ENCODE measurements around the gene HTT-AS. TPM values are rescaled to one million over a fixed set of nuclear protein-coding genes. Genes with fewer than 3 reads are reported as not detected.

The HTT-AS gene
- total and polyA plus RNA-seq, 10 donors: not detected

DNA sequence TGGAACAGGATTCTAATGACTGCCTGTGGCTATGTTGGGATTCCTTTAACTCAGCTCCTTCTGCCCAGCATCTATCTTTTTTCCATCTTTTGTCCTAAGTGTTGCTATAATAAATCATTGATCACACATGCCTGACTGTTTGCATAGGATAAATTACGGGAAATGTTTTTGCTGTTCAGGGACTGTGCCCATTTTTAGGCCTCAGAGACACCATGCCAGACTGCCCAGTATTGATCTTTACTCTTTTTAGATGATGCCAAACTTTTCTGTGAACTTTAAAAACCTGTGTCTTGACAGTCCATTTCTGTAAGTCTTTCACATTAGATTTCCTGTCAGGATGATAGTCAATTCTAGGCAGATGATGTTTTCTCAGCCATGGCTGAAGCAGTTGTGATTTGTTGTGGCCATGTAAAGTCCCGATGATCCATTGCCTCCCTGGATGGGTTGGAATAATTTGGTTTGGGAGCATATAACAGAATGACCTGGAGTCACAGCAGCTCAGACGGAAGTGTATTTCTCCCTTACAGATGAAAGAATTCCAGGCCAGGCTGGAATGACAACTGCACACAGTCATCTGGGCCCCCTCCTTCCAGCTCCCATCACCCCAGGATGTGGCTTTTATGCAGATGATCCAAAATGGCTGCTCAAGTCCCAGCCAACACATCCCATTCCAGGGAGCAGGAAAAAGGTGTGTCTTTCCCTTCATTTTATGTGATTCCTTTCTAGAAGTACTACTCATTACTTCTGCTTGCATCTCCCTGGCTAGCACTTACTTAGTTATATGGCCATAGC is 3.4 kb downstream of the HTT-AS start:
- no peaks in the 10 kb centered on the region for H3K27me3 ChIP-seq (replicated peaks in 1 of 7)
- intact Hi-C loops (cut with DNase I; ENCODE audit: low total_unique reads): no loop called here
- DNase-seq: peak; percentile 39
- peaks cover 7 to 20% (median 17%) of the 10 kb centered on the region in 6 donors for H3K4me1 ChIP-seq
- no peak overlapping the region for H3K27ac ChIP-seq
- no peaks in the 10 kb centered on the region for H3K9me3 ChIP-seq
- TF ChIP-seq CTCF (IDR thresholded peaks at IDR 0.05 in 8 of 11, conservative IDR thresholded peaks at IDR 0.05 in 3 of 11) (no peak), POLR2A (IDR thresholded peaks at IDR 0.05) (no peak), POLR2AphosphoS5 (IDR thresholded peaks at IDR 0.05) (no peak)
- H3K4me3 ChIP-seq: no peak overlapping the region
- no peaks in the 10 kb centered on the region for H3K36me3 ChIP-seq
- 82 to 95% (median 93%) methylated on average over 3 of the region's 3 CpGs for WGBS, 5 donors

DNA sequence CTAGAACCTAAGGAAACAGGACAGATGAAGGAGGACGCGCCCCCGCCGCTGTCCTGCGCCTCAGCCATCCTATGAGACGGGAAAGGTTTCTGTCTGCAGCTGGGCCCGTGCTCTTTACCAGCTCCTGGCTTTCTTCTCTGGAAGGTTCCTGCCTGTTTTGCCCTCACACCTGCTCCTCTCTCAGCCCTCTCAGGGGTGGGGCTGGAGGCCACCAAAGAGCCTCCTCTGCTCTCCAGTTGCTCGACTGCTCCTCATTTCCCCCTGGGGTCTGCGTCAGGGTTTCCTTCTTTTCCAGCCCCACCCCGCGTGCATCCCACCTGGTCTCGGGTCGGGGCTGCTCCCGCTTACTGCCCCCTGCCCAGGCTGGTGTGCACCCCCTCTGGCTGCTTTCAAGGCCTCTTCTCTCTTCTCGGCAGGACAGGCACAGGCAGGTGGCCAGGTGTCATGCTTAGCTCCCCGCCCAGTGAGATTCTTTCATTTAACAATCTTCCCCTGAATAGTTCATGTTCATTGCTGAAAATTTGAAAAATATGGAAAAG is 4.6 kb downstream of the HTT-AS start:
- peak; percentile 64 for DNase-seq
- H3K36me3 ChIP-seq: no peaks in the 10 kb centered on the region
- no peak overlapping the region for H3K27ac ChIP-seq
- H3K4me1 ChIP-seq: peaks cover 5 to 10% (median 8%) of the 10 kb centered on the region in 6 donors
- no peaks in the 10 kb centered on the region for H3K27me3 ChIP-seq (replicated peaks in 1 of 7)
- no peak overlapping the region for H3K4me3 ChIP-seq
- WGBS, 5 donors: 84 to 92% (median 91%) methylated on average over 16 of the region's 16 CpGs
- H3K9me3 ChIP-seq: no peaks in the 10 kb centered on the region
- TF ChIP-seq POLR2A (IDR thresholded peaks at IDR 0.05) (no peak), CTCF (IDR thresholded peaks at IDR 0.05 in 8 of 11, conservative IDR thresholded peaks at IDR 0.05 in 3 of 11) (no peak), POLR2AphosphoS5 (IDR thresholded peaks at IDR 0.05) (no peak)
- intact Hi-C loops (cut with DNase I; ENCODE audit: low total_unique reads): no loop called here

DNA sequence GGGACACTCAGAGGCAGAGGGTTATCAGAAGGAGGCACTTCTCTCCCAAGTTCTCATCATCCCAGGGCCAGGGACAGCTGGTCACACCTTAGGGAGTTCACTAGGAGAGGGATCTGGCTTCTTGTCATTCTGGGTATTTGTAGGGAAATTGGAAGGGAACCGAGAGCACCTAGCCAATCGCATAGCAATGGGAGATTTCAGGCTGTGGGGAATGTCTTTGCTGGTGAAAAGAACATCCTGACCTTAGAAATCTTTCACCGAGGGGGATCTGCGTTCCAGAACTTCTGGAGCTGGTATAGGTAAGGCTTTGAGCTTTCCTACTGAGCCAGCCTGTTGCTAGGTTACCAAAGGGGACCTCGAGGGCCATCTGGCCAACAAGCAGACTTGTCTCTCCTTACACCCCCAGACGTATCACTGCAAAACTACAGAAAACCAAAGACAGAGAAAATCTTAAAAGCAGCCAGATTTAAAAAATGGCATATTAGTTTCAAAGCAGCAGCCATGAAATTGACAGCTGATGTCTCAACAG is 6.8 kb downstream of the HTT-AS start:
- H3K36me3 ChIP-seq: peaks cover 0 to 8% (median 0%) of the 10 kb centered on the region in 6 donors
- intact Hi-C loops (cut with DNase I; ENCODE audit: low total_unique reads): no loop called here
- TF ChIP-seq POLR2AphosphoS5 (IDR thresholded peaks at IDR 0.05) (no peak), CTCF (IDR thresholded peaks at IDR 0.05 in 8 of 11, conservative IDR thresholded peaks at IDR 0.05 in 3 of 11) (no peak), POLR2A (IDR thresholded peaks at IDR 0.05) (no peak)
- no peak for DNase-seq
- H3K27ac ChIP-seq: no peak overlapping the region
- no peaks in the 10 kb centered on the region for H3K27me3 ChIP-seq (replicated peaks in 1 of 7)
- no peaks in the 10 kb centered on the region for H3K9me3 ChIP-seq
- 83 to 92% (median 91%) methylated on average over 6 of the region's 6 CpGs for WGBS, 5 donors
- H3K4me1 ChIP-seq: no peaks in the 10 kb centered on the region
- no peak overlapping the region for H3K4me3 ChIP-seq

DNA sequence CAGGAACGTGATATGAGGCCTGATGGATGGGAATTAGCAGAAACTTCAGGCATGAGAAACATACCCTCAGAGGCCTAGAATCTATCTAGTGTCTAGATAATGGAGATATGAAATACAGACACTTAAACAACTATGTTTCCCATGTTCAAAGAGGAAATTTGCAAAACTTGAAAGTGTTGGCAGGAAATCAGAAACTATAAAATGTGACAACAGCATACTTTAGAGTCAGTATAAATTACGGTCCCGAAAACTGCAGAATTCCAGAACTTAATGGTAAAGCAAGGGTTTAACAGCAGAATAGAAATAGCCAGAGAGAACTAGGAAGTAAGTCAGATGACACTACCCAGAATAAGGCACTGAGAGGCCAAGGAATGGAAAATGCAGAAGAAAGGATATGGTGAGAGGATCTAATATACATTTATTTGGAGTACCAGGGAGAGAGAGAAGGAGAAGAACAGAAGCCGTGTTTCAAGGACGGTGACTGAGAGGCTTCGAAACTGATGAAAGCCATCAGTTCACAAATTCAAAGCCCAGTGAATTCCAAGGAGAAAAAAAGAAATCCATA is 7.4 kb downstream of the HTT-AS start:
- no peak for DNase-seq
- intact Hi-C loops (cut with DNase I; ENCODE audit: low total_unique reads): no loop called here
- TF ChIP-seq CTCF (IDR thresholded peaks at IDR 0.05 in 8 of 11, conservative IDR thresholded peaks at IDR 0.05 in 3 of 11) (no peak), POLR2AphosphoS5 (IDR thresholded peaks at IDR 0.05) (no peak), POLR2A (IDR thresholded peaks at IDR 0.05) (no peak)
- no peaks in the 10 kb centered on the region for H3K4me1 ChIP-seq
- H3K9me3 ChIP-seq: no peaks in the 10 kb centered on the region
- peaks cover 0 to 10% (median 0%) of the 10 kb centered on the region in 6 donors for H3K36me3 ChIP-seq
- WGBS, 5 donors: 87 to 91% (median 89%) methylated on average over 6 of the region's 6 CpGs
- no peak overlapping the region for H3K27ac ChIP-seq
- H3K27me3 ChIP-seq (replicated peaks in 1 of 7): no peaks in the 10 kb centered on the region
- H3K4me3 ChIP-seq: no peak overlapping the region
